ENCODE measurements around the gene KRTAP5-4. TPM values are rescaled to one million over a fixed set of nuclear protein-coding genes. Genes with fewer than 3 reads are reported as not detected.
"Not testable (repeated sequence)": the region's sequence is repeated elsewhere in the genome, so short reads cannot be mapped to it uniquely, and the experiment has no call there.

KRTAP5-4 gene
- total RNA-seq, 4 donors from 2014 or later: not detected

- WGBS, 2 donors (ENCODE audit: low coverage in 1 of 2): 50 to 76% methylated on average over 2 to 8 of the region's 15 CpGs
- Histone ChIP-seq H3K27me3 (peaks cover 18% of the 10 kb centered on the region), H3K27ac (no peak overlapping the region), H3K9me3 (no peaks in the 10 kb centered on the region), H3K36me3 (no peaks in the 10 kb centered on the region), H3K4me3 (no peak overlapping the region), H3K4me1 (peaks cover 0 to 6% (median 0%) of the 10 kb centered on the region in 3 donors)
- TF ChIP-seq POLR2A (IDR thresholded peaks at IDR 0.05) (no peak), CTCF (IDR thresholded peaks at IDR 0.05) (no peak), POLR2AphosphoS5 (IDR thresholded peaks at IDR 0.05) (no peak)
- no peak for ATAC-seq
Observed at GRCh38 chr11:1650034-1650917, 28.3 kb upstream of the KRTAP5-4 start.

- no peak for ATAC-seq
- H3K4me1 ChIP-seq: peaks cover 0 to 6% (median 0%) of the 10 kb centered on the region in 3 donors
- no peak for TF ChIP-seq CTCF (IDR thresholded peaks at IDR 0.05)
- no peak for TF ChIP-seq POLR2AphosphoS5 (IDR thresholded peaks at IDR 0.05)
- TF ChIP-seq POLR2A (IDR thresholded peaks at IDR 0.05): no peak
- TF ChIP-seq EP300 (IDR thresholded peaks at IDR 0.05): no peak
Observed at GRCh38 chr11:1648653-1649420, 26.9 kb upstream of the KRTAP5-4 start.

GRCh38 chr11:1647901-1648652, 26.1 kb upstream of the KRTAP5-4 start:
- Histone ChIP-seq H3K36me3 (no peaks in the 10 kb centered on the region), H3K27ac (no peak overlapping the region), H3K4me1 (peaks cover 0 to 4% (median 0%) of the 10 kb centered on the region in 3 donors), H3K4me3 (no peak overlapping the region), H3K9me3 (no peaks in the 10 kb centered on the region), H3K27me3 (peaks cover 15% of the 10 kb centered on the region)
- WGBS, 2 donors (ENCODE audit: low coverage in 1 of 2): 86 to 90% methylated on average over 11 to 18 of the region's 35 CpGs
- no peak for ATAC-seq
- TF ChIP-seq EP300 (IDR thresholded peaks at IDR 0.05): no peak
- no peak for TF ChIP-seq CTCF (IDR thresholded peaks at IDR 0.05)
- no peak for TF ChIP-seq POLR2AphosphoS5 (IDR thresholded peaks at IDR 0.05)
- TF ChIP-seq POLR2A (IDR thresholded peaks at IDR 0.05): no peak

More at GRCh38 chr11:1648653-1649420, 26.9 kb upstream of the KRTAP5-4 start:
- Histone ChIP-seq H3K36me3 (no peaks in the 10 kb centered on the region), H3K27ac (no peak overlapping the region), H3K27me3 (peaks cover 15% of the 10 kb centered on the region), H3K9me3 (no peaks in the 10 kb centered on the region), H3K4me3 (no peak overlapping the region)
- WGBS, 2 donors (ENCODE audit: low coverage in 1 of 2): 85 to 91% methylated on average over 13 to 15 of the region's 28 CpGs

GRCh38 chr11:1646540-1646939, 24.6 kb upstream of the KRTAP5-4 start:
- not testable (repeated sequence) for H3K4me3 ChIP-seq, H3K4me1 ChIP-seq, H3K27ac ChIP-seq, ATAC-seq, H3K36me3 ChIP-seq, H3K9me3 ChIP-seq
- H3K27me3 ChIP-seq: peaks cover 21% of the 10 kb centered on the region
- WGBS, 2 donors (ENCODE audit: low coverage in 1 of 2): 69 to 76% methylated on average over 2 to 8 of the region's 10 CpGs

GRCh38 chr11:1645357-1645821, 23.5 kb upstream of the KRTAP5-4 start:
- H3K4me1 ChIP-seq: no peaks in the 10 kb centered on the region
- no peak for ATAC-seq
- no peak overlapping the region for H3K27ac ChIP-seq
- no peak overlapping the region for H3K4me3 ChIP-seq
- TF ChIP-seq POLR2A (IDR thresholded peaks at IDR 0.05): no peak
- no peak for TF ChIP-seq POLR2AphosphoS5 (IDR thresholded peaks at IDR 0.05)
- TF ChIP-seq CTCF (IDR thresholded peaks at IDR 0.05): no peak
- TF ChIP-seq EP300 (IDR thresholded peaks at IDR 0.05): no peak
- 80% methylated on average over 8 of the region's 12 CpGs; no CpG with 5 or more reads in 1 of the 2 donors for WGBS, 2 donors (ENCODE audit: low coverage in 1 of 2)
- no peaks in the 10 kb centered on the region for H3K9me3 ChIP-seq
- H3K36me3 ChIP-seq: no peaks in the 10 kb centered on the region
- peaks cover 32% of the 10 kb centered on the region for H3K27me3 ChIP-seq
